GM10266 (cell line): ENCODE data around the gene DCTN3.

Experiments
- DNase-seq: peaks from one replicate; pipeline ENCODE4 v3.0.0; 2012; ENCODE audit errors: extremely low spot score
- TF ChIP-seq, protein P1 (sequence below): IDR thresholded peaks from 2 replicates; pipeline ENCODE4 v1.5.1; 2012; ENCODE audit warnings: mild to moderate bottlenecking, low read depth; ENCODE audit not compliant: control insufficient read depth, insufficient read depth; ENCODE audit errors: missing control alignments

The DCTN3 gene

DNA sequence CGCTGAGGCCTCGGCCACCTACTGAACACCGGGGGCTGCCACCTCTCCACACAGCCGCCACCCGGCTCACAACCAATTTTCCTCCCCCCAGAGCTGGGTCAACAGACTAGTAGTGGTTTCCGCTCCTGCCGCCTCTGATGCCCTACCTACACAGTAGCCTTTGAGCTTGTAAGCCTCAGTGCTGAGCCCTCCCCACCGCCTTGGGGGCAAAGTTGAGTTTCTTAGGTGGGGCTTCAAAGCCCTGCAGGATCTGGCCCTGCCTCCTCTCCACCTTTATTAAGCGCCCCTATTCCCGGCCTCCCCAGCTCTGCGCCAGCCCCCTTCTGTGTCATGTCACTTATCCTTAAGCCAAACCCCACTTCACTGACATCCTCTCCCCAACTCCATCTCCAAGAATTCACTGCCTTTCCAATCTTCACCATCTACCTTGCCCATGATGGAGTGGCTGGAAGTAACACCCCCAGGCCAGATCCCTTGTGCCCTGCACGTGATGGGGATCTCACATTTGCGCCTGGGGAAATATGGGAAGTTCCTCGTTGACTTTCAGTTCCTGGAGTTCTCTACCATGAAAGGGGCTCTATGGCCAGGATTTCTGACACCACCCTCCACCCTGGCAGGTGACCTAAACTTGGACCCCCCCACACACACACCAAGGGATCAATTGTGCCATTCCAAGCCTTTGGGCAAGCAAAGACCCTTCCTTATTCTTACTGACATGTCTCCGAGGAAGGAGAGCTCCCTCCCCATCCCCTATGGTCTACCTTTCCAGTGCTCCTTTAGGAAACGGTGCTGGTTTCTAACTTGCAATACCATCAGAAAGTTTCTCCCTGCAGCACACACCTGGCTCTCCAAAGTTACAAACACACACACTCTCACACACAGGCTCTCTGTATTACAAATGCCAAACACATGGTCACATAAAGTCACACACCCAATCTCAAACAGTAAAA is 28.1 kb downstream of the DCTN3 start:
- no peak for DNase-seq
- TF ChIP-seq, protein P1, sequence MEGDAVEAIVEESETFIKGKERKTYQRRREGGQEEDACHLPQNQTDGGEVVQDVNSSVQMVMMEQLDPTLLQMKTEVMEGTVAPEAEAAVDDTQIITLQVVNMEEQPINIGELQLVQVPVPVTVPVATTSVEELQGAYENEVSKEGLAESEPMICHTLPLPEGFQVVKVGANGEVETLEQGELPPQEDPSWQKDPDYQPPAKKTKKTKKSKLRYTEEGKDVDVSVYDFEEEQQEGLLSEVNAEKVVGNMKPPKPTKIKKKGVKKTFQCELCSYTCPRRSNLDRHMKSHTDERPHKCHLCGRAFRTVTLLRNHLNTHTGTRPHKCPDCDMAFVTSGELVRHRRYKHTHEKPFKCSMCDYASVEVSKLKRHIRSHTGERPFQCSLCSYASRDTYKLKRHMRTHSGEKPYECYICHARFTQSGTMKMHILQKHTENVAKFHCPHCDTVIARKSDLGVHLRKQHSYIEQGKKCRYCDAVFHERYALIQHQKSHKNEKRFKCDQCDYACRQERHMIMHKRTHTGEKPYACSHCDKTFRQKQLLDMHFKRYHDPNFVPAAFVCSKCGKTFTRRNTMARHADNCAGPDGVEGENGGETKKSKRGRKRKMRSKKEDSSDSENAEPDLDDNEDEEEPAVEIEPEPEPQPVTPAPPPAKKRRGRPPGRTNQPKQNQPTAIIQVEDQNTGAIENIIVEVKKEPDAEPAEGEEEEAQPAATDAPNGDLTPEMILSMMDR = no peak

DNA sequence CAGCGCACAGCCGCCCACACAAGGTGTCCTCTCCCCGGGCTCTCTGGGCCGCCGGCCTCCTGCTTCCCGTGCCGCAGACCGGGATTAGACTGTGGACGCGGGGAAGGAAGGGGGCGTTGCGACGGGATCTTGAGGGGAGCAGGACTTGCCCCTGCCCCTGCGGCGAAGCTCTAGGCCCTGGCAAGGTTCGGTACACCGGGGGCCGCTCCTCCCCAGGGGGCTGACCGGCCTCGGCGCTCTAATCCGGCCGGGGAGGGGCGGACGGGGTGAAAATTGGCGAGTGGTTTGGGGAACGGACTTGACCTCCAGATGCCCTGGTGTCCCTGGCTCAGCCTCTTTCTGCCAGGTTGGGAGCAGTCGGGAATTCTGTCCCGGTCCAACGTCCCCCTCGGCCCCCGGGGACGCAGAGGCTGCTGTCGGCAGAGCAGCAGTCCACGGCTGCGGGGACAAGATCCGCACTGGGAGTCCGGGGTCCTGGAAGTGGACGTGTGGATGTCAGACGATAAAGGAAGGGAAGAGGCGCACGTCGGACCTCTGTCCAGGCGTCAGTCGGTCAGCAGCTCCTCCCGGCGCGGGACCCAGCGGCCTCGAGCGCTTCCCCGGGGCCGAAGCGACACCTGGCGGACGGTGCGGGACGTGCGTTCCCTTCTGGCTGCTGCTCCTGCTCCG is 28.9 kb downstream of the DCTN3 start:
- TF ChIP-seq, protein P1 = peak; percentile 94

DNA sequence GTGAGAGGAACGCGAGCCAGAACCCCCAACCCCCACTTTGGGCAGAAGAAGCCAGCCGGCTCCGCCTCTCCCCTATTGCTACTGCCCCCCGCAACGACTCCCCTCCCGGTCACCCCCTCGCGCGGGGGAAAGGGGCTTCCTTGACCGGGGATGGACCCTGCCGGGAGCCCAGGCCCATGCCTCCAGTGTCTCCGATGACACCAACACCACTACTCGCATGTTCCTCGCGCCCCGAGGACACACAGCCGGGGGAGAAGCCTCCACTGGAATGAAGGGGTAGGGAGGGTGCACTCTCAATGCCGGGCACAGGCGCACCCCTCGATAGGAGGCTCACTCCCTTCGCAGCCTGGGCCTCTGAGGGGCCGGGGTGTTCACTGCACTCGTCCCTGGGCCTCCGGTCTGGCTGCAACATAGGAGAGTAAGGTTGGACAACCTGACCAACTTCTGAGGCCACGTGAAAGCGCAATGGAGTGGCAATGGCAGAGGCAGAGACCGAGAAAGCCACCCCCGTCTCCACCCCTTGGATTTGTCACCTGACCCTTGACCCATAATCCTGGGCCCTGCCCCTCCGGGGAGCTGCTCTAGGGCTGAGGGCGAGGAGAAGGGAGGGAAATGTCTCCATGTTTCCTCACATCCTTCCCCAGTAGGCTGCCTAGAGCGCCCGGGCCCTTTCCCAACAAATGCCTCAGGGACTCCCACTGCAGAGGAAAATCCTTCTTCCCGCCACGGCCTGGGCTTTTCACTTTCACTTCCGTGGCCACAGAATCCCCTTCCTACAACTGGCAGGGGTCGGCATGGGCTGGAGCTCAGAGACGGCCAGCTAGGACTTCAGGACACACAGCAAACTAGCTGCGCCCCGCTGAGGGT is 29.7 kb downstream of the DCTN3 start:
- DNase-seq = no peak
- TF ChIP-seq, protein P1 = no peak

More for the DNA sequence above, 28.9 kb downstream of the DCTN3 start:
- DNase-seq = peak; percentile 93

DNA sequence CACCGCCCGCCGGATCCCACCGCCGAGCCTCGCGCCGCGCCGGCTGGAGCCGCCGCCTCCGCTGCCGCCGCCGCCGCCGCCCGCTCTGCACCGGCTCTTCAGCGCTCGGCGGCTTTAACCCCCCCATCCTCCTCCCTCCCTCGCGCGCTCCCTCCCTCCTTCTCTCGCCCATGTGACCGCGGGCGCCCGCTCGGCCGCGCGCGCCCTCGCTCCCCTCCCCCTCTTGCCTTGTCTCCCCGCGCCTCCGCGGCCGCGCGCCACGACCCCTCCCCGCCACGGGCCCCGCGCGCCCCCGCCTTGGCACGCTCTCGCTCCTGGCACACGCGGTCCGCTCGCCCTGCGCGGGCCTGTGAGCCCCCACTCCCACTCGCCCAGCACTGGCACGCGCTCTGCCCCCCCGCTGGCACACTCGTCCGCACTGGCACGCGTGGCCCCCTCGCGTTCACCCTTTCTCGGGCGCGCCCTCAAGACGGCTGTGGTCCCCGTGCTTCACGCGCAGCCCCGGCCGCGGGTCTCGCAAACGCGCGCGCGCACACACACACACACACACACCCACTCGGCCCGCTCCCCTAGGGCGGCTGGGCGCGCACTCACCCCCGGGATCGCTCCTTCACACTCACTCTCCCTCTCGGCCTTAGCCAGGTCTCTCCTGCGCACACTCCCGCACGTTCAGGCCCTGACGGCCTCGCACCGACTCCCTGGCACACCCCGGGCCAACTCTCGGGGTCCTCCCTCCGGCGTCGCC is 30.5 kb downstream of the DCTN3 start, which contains the start of gene CNTFR:
Gene CNTFR (minus strand): TSS at position 89 of the 745 bp plus-strand sequence. CDS start 20,743 bp downstream, outside the sequence.
- TF ChIP-seq, protein P1 = no peak
- no peak for DNase-seq

DNA sequence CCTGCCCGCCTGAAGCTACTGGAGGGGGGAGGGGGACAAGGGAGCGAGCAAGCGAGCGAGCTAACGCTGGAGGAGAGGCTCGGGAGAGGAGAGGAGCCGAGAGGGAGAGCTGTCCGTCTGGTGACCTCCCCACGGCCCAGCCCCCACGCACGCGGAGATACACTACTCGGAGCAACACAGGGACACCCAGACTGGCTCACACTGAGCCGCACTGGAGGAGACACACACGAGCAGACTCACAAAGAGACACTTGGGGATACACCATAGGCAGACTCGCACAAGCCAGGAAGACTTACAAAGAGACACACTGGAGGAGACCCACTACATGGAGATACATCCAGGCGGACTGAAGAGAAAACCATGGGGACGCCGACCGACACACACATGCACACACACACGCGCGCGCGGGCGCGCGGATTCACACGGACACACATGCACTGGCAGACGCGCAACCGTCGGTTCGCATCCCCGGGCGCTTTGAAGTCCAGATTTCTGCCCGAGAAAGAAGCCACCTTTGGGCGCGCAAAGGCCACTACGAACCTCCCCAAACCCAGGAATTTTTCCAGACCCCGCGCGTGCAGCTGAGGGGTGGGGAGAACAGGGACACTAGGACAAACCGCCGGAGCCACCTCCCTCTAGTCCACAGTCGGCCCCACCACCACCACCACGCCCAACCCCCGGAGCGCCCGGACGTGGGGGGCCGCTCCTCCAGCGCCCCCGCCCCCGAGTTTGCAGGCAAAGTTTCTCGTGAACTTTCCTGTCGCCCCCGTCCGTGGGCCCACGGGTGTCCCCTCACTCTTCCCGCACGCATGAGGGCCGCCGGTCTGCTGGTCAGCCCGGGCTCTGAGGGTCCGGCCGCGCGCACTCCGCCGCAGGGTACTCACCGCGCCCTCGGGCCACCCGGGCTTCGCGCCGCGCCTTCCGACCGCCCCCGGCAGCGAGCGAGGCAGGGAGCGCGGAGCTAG is 31.3 kb downstream of the DCTN3 start:
- no peak for DNase-seq
- TF ChIP-seq, protein P1 = no peak
